OCI-LY7 (cell line): ENCODE data around the gene IQSEC1. TPM values are rescaled to one million over a fixed set of nuclear protein-coding genes. Genes with fewer than 3 reads are reported as not detected.

Source experiments
- BruUV-seq: library from RNA; stranded (reverse); fragments of 400-500 nt; replicated peaks from 2 replicates; lab custom pipeline; 2021; lab: Mats Ljungman, UMichigan
- CTCF ChIA-PET: fragments of 300-600 bp; sonication (Branson Sonifier 250); formaldehyde crosslinking; loops from one replicate; lab custom pipeline; 2022; ENCODE audit warnings: antibody characterized with exemption; ENCODE audit not compliant: unreplicated experiment; lab: Charles Lee
- POLR2A ChIA-PET: fragments of 300-600 bp; sonication (Branson Sonifier 250); formaldehyde crosslinking; loops from one replicate; lab custom pipeline; 2022; ENCODE audit warnings: antibody characterized with exemption; lab: Charles Lee
- DNase-seq: peaks from one replicate; pipeline ENCODE4 v3.0.0-alpha.2; 2015; ENCODE audit warnings: low spot score
- H2AFZ ChIP-seq: fragments of 200-600 bp; sonication (generic), shearing (Covaris generic); 2 replicates; pipeline ENCODE4 v1.6.1; 2014; ENCODE audit warnings: mild to moderate bottlenecking, antibody characterized with exemption, low read length, moderate library complexity
- H3K27ac ChIP-seq: fragments of 200-600 bp; sonication (generic); 2 replicates; pipeline ENCODE4 v1.5.1; 2014; ENCODE audit warnings: mixed run types, low read depth, mild to moderate bottlenecking, moderate library complexity, low read length, inconsistent platforms; ENCODE audit not compliant: poor library complexity, severe bottlenecking
- H3K36me3 ChIP-seq: fragments of 200-600 bp; sonication (generic); 2 replicates; pipeline ENCODE4 v1.6.1; 2014; ENCODE audit warnings: mild to moderate bottlenecking, antibody characterized with exemption, low read length, moderate library complexity, mixed read lengths; ENCODE audit not compliant: insufficient read depth
- H3K4me1 ChIP-seq: fragments of 200-600 bp; sonication (generic); 2 replicates; pipeline ENCODE4 v1.5.1; 2014; ENCODE audit warnings: mild to moderate bottlenecking, low read length; ENCODE audit not compliant: insufficient read depth, poor library complexity, severe bottlenecking
- H3K4me2 ChIP-seq: fragments of 200-600 bp; sonication (generic); 2 replicates; pipeline ENCODE4 v1.6.1; 2014; ENCODE audit warnings: mild to moderate bottlenecking, low read length
- H3K4me3 ChIP-seq: fragments of 200-600 bp; sonication (generic); 2 replicates; pipeline ENCODE4 v1.5.1; 2014; ENCODE audit warnings: mild to moderate bottlenecking, low read depth, low read length; ENCODE audit not compliant: poor library complexity, severe bottlenecking
- H3K79me2 ChIP-seq: fragments of 200-600 bp; sonication (generic); 2 replicates; pipeline ENCODE4 v1.6.1; 2016; ENCODE audit warnings: low read depth, mild to moderate bottlenecking, low read length, moderate library complexity, mixed read lengths; ENCODE audit not compliant: insufficient read depth
- H3K9me2 ChIP-seq: fragments of 200-600 bp; sonication (generic); 2 replicates; pipeline ENCODE4 v1.6.1; 2016; ENCODE audit warnings: mild to moderate bottlenecking, low read length, mixed read lengths; ENCODE audit not compliant: insufficient read depth
- H3K9me3 ChIP-seq: fragments of 200-600 bp; sonication (generic); 2 replicates; pipeline ENCODE4 v1.6.1; 2014; ENCODE audit warnings: mild to moderate bottlenecking, mixed run types, low read length, mixed read lengths
- H4K20me1 ChIP-seq: fragments of 200-600 bp; sonication (generic); 2 replicates; pipeline ENCODE4 v1.6.1; 2014; ENCODE audit warnings: mild to moderate bottlenecking, antibody characterized with exemption, low read length, moderate library complexity, mixed read lengths; ENCODE audit not compliant: insufficient read depth
- CTCF ChIP-seq: fragments of 200-600 bp; sonication (generic); conservative IDR thresholded peaks from 2 replicates; pipeline ENCODE4 v1.5.1; 2014; ENCODE audit warnings: mild to moderate bottlenecking, antibody characterized with exemption, low read length, moderate library complexity, mixed read lengths
- EZH2phosphoT487 ChIP-seq: fragments of 200-600 bp; sonication (generic); IDR thresholded peaks from 2 replicates; pipeline ENCODE4 v1.6.1; 2018; ENCODE audit warnings: low read depth, borderline replicate concordance, mild to moderate bottlenecking, mixed run types, antibody characterized with exemption, low read length, moderate library complexity, mixed read lengths
- intact Hi-C: fragments of 100-400 bp; cut with micrococcal nuclease; formaldehyde crosslinking; loops from one replicate; pipeline ENCODE4 v1.10.0; 2022; ENCODE audit not compliant: unreplicated experiment
- total RNA-seq, 2 experiments: library from RNA; depleted of rRNA in 1 of 2; stranded (reverse); fragments of >200 nt in 1 of 2; shearing (Covaris generic) in 1 of 2; gene quantifications; 2 replicates each; pipeline ENCODE4 v1.2.3, GENCODE V29; 2014 to 2022

Gene IQSEC1
- total RNA-seq, 2 experiments from 2014 or later = 25.2 to 70.1 TPM

GRCh38 chr3:12952343-12953200, 120.7 kb downstream of the IQSEC1 start:
- 0 out of 2 replicates have a peak, but pooled peaks cover 2% of the 10 kb centered on the region for H3K36me3 ChIP-seq
- no peak overlapping the region for H3K27ac ChIP-seq
- H3K9me3 ChIP-seq = no peaks in the 10 kb centered on the region
- H4K20me1 ChIP-seq = peaks cover 11% of the 10 kb centered on the region; the same call in 1 of the 2 replicates
- ChIA-PET POLR2A (no interaction called here), CTCF (no interaction called here)
- H3K9me2 ChIP-seq = no peaks in the 10 kb centered on the region
- H3K79me2 ChIP-seq = no peaks in the 10 kb centered on the region; the same call in 1 of the 2 replicates
- no peak overlapping the region for H3K4me3 ChIP-seq
- H3K4me1 ChIP-seq = peaks cover 18% of the 10 kb centered on the region
- no peak overlapping the region for H3K4me2 ChIP-seq
- no peak for TF ChIP-seq EZH2phosphoT487
- TF ChIP-seq CTCF = no peak
- intact Hi-C loops = no loop called here
- no TSS peak for BruUV-seq
- no peak for DNase-seq
- H2AFZ ChIP-seq = no peak overlapping the region

- no peak overlapping the region for H3K27ac ChIP-seq
- peaks cover 14% of the 10 kb centered on the region; the same call in 1 of the 2 replicates for H4K20me1 ChIP-seq
- TF ChIP-seq CTCF (no peak; the same call in 1 of the 2 replicates), EZH2phosphoT487 (no peak)
- H3K4me3 ChIP-seq = no peak overlapping the region
- ChIA-PET CTCF (no interaction called here), POLR2A (interaction anchor here (1.1 to 1.3 kb wide), 2 partner anchors 18 to 84 kb away, joined by 4 to 5 read pairs; no protein-coding TSS in a partner anchor)
- peak; percentile 12 for DNase-seq
- H3K4me1 ChIP-seq = no peaks in the 10 kb centered on the region
- 0 out of 2 replicates have a peak, but pooled peaks cover 2% of the 10 kb centered on the region for H3K36me3 ChIP-seq
- BruUV-seq = no TSS peak
- peaks cover 5% of the 10 kb centered on the region; the same call in 1 of the 2 replicates for H3K79me2 ChIP-seq
- H3K9me2 ChIP-seq = no peaks in the 10 kb centered on the region
- no peak overlapping the region for H3K4me2 ChIP-seq
- no peaks in the 10 kb centered on the region for H3K9me3 ChIP-seq
- H2AFZ ChIP-seq = no peak overlapping the region
- intact Hi-C loops = no loop called here
Measured at GRCh38 chr3:12948891-12949711, 124.1 kb downstream of the IQSEC1 start.
